Measurements from ENCODE around the gene CCDC14.
"Not testable (repeated sequence)": the region's sequence is repeated elsewhere in the genome, so short reads cannot be mapped to it uniquely, and the experiment has no call there.

CCDC14 gene

DNA sequence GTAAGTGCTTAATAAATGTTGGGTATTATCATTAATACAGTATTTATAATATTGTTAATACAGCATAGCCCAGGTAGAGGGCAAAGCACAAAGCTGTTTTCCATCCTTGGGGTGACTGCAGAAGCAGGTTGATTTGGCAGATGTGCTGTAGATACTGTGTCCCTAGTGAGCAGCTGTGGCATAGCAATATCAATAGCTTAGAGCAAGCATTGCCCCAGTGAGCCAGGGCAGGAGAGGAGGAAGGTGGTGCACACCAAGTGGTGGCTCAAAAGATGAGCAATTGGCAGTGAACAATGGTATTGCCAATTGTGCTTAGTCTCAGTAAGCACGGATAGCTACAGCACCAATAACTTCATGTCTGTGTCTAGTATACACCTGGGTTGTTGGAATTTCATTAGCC lies 5.8 kb upstream of the CCDC14 start:
- DNase-seq: not testable (repeated sequence)

DNA sequence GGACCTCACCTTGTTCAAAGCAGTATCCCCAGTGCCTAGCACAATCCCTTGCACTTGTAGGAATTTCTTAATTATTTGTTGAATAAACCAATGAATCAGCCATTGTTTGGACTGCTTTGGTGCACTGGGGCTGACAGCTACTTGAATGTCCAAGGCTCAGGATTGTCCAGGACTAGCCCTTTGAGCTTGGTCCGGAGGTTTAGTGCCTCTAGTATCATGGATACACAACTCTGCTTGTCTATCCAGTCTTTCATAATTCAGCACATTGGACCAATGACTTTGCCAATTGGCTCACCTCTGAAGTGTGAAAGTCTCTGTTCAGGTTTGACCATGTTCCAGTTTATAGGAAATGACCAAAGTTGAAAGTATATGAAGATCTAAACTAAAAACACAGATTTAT lies 3.8 kb upstream of the CCDC14 start:
- DNase-seq: not testable (repeated sequence)

DNA sequence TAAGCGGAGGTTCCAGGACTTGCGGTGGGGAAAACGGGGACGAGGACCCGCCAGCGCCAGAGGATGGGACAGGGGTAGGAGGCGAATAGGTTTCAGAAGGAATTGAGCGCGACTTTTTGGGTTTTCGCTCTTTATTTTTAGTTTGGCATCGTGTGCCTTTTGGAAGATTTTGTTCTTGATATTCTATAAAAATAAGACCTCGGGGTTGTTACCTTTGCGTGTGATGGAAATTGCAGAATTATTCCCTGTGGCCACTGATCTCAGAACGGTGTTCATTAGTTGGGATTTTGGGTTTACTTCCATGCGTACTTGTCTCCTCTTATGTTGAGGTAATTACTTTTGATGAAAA lies 453 bp upstream of the CCDC14 start:
- DNase-seq: no peak

DNA sequence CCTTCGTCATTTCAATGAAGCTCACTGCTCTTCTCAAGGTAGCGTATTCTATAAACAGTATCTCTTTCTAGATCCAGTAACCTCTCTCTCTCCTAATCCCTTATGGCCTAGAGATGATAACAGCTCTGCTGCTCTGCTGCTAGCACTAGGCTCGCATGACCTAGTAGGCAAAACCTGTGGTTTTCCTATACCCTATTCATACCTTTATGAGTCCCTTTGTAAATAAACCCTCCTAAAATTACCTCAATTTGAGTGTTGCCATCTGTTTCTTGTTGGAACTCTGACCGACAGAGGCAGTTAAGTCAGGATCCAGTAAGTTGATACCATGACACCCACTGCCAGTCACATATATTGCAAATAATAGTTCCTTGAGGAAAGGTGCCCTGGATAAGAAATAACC lies 7.3 kb downstream of the CCDC14 start:
- DNase-seq: peak; percentile 27

DNA sequence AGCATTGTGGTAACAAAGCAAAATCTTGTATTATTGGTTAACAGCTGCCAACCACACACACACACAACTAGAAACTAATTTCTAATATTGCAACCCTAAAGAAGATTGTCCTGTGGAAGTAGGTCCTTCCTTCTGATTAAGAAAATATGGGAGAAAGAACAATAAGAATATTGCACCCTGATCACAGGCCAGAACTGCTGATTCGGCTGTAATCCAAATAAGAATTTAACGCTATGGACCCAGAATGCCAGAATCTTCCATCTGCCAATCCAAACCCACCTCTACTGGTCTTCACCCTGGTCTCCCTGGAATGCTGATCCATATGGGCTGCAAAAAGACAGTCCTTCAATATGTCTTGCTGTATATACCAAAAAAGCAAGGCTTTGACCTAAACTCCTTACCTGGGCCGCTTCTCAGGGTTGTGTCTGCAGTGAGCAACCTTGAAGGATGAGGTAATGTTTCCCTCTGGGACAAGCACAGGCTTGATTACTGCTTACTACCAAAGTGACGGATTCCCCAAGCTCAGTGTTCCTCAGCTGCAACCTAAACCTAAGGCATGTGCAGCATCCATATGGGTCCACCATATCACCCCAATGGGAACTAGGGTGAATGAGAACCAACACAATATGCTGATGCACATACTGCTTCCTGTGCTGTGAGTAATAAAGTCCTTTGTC lies 8.0 kb downstream of the CCDC14 start:
- DNase-seq: no peak

DNA sequence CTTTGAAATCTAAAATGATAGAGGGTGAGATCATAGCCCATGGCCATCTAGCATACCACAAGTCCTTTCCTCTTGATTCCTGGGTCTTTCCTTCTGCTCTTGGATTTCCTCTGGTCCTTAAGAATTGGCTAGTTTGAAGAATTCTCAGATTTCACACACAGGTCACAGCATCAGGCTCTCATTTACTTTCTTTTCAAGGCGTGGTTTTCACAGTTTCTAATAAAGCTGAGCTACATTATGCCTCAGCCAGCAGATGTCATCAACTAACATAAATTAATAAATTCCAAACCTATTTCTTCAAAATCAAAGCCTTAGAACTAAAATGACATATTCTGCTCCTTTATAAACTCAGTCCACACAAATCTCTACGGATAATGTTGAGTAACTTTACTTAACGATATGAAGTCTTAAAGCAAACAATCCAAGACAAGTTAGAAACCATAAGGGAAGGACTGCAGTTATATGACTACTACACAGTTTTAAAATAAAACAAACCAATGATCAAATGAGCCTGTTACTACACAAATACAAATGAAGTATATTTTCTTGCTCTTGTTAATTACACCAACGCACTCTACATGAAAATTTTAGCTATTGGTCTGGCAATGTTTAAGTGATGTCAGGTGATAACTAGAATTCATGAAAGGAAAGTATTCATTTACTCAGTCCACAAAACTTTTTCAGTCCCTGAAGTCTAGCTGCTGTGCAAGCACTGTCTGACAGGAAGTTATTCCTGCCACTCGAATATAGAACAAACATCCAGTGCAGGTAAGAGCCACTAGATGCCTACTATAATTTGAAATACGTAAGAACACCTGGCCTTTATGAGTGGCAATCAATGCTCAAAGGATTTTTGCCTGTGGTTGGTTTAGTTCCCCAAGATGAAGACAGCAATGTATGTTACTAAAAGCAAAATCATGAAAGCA lies 9.2 kb downstream of the CCDC14 start:
- DNase-seq: peak; percentile 91

DNA sequence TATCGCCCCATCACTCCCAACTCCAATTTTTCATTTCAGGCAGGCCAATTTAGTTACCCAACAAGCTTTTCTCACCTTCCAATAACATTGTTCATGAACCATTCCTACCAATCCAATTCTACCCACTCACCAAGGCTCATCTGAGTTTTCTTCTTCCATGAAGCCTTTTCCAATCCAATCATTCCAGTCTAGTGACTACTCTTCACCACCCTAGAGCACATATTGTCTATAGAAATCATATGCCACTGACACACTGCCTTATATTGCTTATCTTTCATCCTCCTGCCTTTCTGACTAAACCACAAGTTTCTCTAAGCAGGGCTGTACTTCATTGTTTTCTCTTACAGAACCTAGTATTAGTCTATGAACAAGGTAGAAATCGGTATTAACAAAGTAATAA lies 11.4 kb downstream of the CCDC14 start:
- DNase-seq: no peak

DNA sequence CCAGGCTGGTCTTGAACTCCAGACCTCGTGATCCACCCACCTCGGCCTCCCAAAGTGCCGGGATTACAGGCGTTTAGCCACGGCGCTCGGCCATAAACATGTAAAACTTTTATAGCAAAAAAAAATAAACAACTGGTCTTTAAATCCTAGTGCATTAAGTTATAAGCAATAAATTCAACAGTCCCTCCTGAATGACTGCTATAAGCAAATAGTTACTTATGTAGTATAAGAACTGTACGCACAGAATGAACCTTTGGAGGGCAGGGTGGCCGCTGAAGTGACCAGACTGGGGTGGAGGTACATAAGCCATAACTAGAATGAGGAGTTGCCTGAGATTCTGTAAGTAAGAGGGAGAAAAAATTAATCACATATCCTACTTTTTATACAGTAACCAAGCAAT lies 12.6 kb downstream of the CCDC14 start:
- no peak for DNase-seq

DNA sequence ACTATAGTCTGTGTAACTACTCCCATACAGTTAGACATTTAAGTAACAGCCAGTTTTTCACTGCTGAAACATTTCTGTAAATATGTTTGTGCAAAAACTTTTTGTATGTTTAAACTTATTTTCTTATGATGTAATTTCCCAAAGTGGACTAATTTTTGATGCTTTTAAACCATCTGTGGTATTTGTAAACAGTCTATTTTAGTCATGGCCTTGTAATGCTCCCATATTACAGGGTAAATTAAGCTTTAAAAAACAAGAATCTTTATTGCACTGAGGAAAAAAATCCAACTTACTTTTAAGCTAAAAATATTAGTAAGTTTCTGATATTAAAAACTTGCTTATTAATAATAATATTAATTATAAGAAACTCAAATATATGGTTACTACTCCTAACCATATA lies 13.5 kb downstream of the CCDC14 start:
- DNase-seq: no peak

DNA sequence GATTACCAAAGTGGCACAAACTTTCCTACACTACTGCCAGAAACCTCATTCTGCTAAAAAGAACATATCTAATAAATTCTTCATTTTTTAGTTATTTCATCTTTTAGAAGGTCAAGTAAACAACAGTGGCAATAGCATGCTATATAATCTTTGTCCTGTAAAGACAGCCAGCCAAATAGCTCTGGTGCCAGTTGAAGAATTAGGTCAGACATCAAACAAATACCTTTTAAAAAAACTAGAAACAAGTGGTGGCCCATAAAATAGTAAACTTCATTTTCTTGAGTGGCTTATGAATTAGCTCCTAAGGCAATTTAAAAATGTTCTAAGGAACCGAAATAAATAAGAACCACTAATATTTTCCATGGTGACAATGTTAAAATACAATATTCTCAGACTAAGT lies 19.5 kb downstream of the CCDC14 start:
- DNase-seq: no peak

DNA sequence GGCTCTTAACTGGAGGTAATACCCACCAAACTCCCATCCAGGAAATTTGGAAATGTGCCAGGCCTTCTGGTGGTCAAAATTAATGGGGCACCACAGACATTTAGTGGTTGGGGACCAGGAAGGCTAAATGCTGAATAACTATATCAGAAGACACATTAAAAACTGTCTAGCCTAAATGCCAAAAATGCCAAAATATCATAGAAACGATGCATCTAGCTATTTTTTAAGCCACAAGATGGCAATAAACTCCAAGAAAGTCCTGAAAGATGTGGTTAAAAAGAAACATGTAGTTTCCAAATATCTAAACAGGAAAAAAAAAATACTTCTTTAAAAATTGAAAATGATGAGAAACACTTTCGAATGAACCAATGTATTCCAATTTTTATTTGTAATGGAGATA lies 19.9 kb downstream of the CCDC14 start:
- no peak for DNase-seq

DNA sequence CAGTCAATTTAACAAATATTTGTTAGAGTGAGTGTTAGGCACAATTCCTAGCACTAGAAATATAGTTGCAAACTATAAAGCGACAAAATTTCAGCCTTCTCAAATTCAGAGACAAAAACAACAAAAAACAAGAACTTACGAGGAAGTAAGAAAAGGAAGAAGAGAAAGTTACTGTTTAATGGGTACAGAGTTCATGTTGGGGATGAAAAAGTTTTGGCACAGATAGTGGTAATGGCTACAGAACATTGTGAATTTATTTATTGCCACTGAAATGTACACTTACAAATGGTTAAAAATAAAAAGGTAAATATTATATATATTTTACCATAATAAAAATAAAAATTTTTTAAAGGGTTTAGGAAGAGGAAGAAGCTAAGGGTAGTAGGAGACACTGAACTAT lies 21.3 kb downstream of the CCDC14 start:
- DNase-seq: no peak

DNA sequence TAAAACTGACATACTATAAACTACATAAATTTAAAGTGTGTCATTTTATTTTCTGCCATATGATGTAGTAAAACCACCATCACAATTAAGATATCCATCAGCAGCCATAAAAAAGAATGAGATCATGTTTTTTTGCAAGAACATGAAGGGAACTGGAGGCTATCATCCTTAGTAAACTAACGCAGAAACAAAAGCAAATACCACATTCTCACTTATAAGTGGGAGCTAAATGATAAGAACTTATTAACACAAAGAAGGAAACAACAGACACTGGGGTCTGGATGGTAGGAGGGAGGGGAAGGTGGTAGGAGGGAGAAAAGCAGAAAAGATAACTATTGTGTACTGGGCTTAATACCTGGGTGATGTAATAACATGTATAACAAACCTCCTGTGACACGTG lies 24.6 kb downstream of the CCDC14 start:
- no peak for DNase-seq

DNA sequence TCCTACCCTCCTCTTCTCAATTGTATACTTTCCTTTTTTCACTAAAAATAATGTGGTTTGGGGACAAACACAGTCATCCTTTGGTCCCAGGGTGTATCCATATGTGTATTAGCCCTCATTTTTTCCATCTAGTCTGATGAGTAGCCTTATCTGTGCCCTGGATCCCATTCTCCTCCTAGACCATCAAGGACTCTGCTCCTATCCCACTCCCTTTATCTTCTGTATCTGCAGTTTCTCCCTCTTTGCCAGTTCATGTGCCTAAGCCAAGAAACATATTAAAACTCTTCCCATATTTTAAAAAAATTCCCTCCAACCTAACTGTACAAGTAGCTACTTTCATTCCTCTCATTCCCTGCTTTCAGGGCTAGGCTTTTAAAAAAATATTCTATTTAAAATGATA lies 25.2 kb downstream of the CCDC14 start:
- no peak for DNase-seq

DNA sequence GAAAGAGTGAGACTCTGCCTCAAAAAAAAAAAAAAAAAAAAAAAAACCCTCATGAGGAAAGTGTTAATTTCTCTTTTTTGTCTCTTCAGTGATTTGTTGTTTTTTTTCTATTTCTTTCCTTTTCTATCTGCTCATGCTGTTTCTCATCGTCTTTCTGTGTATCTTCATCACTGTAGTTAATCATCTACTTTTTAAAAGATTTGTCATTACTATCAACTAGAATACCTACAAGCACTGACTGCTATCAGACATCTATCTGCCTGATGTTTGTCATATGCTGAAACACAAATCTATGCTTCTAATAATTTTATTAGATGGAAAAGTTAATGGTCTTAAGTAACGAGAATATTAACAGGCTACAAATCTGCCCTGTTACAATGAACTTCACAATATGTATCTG lies 26.8 kb downstream of the CCDC14 start:
- DNase-seq: no peak

DNA sequence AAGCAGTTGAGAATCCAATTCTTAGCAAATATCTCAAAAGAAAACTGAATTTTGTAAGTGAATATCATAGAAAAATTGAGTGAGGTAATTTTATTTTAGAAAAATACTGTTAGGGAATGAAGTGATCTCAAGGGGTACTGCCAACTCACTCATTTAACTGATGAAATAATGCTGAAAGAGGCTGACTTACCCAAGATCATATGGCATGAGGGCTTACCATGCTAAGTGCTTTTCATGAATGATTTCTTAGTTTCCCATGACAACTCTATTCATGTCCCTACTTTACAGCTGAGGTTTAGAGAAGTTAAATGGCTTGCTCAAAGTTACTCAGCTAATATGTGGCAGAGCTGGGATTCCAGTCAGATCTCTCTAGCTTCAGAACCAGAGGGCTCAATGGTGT lies 30.6 kb downstream of the CCDC14 start:
- DNase-seq: no peak

DNA sequence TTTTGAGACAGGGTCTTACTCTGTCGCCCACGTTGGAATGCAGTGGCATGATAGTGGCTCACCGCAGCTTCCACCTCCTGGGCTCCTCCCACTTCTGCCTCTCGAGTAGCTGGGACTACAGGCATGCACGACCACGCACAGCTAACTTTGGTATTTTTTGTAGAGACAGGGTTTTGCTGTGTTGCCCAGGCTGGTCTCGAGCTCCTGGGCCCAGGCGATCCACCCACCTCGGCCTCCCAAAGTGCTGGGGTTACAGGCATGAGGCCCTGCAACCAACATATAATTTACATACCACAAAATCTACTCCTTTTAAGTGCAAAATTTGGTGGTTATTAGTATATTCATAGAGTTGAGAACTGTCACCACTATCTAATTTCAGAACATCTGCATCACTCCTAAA lies 31.7 kb downstream of the CCDC14 start:
- DNase-seq: no peak

DNA sequence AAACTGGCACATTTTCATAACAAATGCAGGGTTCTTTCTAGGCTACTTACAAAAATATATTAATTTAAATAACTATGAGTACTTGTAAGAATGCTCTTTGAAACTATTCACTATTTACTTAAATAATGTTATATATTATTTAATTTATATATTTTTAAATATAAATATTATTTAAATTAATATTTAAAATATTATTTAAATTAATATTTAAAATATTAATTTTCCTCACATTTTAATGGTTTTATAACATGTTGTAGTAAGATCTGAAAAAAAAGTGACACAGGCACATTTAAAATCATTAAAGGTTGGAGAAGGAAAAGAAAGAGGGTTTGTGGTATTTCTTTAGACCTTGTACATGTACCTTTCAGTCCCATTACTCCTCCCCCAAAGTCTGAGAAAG lies 34.6 kb downstream of the CCDC14 start:
- no peak for DNase-seq

DNA sequence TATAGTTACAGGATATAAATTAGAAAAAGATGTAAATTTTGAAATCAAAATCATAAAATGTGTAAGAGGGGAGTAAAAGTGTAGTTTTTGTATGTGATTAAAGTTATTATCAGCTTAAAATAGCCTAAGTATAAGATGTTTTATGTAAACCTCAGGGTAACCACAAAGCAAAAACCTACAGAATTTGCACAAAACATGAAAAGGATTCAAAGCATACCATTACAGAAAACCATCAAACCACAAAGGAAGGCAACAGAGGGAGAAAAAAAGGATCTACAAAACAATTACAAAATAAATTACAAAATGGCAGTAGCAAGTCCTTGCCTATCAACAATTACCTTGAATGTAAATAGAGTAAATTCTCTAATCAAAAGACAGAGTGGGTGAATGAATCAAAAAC lies 40.2 kb downstream of the CCDC14 start:
- no peak for DNase-seq

DNA sequence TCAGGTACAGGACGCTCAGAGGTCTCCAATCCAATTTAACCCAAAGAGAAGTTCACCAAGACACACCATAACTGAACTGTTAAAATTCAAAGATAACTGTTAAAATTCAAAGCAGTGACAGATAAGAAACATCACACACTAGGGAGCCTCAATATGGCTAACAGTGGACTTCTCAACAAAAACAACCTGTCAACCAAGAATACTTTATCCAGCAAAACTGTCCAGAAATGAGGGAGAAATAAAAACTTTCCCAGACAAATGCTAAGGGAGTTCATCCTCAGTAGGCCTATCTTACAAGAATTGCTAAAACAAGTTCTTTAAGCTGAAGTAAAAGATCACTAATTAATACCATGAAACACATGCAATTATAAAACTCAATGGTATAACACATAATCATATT lies 40.6 kb downstream of the CCDC14 start:
- DNase-seq: no peak

DNA sequence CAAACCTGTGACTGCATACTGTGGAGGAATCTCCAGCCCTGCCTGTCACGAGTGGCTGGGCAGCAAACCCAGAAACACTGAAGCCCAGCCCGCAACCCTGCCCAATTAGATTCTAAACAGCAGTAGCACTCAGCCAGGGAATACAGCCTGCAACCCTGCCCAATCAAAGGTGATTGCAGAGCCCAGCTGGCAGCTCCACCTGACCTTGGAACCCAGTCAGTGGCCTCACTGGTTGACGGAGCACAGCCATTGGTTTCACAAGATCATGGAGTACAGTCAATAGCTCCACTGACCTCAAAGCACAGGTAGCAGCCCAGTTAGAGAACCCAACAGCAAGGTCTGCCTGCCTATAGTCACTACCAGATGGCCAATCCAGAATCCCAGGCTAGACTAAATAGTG lies 41.7 kb downstream of the CCDC14 start:
- no peak for DNase-seq

DNA sequence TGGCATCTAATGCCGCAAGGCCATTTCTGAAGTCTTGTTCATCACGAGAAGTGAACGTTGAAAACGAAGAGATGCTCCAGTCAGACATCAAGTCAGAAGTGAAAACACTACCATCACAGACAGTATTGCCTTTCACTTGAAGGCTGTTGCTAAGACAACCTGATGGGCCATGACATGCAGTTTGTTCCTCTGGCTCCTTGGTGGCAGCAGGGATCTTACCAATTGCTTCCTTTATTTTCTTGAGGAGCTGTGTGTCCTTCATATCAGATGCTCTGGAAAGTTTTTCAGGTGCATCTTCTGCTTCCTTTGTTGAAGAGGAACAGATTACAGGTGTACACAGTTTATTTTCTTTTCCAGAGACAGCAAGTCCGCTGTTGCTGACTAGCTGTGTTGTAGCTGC lies 46.2 kb downstream of the CCDC14 start:
- DNase-seq: no peak

DNA sequence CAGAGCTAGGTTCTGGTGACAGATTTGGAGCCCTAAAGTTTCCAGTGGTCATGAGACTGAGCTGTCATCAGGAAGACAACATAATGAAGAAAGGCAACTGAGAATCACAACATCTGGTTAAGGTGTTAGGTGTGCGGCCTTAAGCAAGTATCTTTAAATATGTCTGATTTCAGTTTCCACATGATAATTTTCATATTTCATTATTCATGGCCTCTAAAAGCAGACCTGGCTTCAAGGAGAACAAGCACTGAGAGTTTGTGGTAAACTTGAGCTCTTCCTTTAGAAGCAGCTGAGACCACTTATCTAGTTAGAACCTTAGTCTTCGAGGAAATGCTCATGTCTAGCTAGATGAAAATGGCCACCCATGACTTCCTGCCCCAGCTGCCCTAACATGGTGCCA lies 51.2 kb downstream of the CCDC14 start:
- DNase-seq: no peak

DNA sequence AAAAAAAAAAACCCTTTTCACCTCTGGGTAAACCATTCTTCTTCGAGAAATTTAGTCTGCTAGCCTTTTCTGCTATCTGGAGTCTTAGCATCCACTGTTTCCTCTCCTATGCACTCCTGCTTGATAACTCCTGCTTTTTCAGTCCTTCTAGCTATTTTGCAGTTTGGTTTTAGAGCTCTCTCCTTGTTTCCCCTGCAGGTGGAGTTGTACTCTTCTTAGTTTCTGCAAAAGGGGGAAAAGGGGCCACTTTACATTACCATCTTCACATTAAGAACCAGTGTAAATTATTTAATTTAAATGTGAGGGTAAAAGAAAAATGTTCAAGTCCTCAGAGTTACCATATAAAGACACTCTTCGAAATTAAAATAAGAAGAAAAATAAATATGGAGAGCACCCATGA lies 53.3 kb downstream of the CCDC14 start:
- no peak for DNase-seq
